GM18502 (cell line): ENCODE results near the gene PTCRA.
"Not testable (repeated sequence)": the region's sequence is repeated elsewhere in the genome, so short reads cannot be mapped to it uniquely, and the experiment has no call there.

ENCODE experiments used
- ATAC-seq: cut with Tn5 transposase; IDR thresholded peaks from one replicate; pipeline ENCODE4 v1.9.1; 2021; ENCODE audit warnings: mild to moderate bottlenecking; ENCODE audit not compliant: unreplicated experiment, poor library complexity

Gene PTCRA

GRCh38 chr6:42902429-42903263 is 13.2 kb upstream of the PTCRA start:
- ATAC-seq = not testable (repeated sequence)

DNA sequence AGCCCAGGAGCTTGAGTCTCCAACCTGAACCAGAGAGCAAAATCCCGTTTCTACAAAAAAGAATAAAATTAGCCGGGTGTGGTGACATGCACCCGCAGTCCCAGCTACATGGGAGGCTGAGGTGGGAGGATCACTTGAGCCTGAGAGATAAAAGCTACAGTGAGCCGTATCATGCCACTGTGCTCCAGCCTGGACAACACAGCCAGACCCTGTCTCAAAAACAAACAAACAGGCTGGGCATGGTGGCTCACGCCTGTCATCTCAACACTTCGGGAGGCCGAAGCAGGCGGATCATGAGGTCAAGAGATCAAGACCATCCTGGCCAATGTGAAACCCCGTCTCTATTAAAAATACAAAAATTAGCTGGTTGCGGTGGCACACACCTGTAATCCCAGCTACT is 11.4 kb upstream of the PTCRA start:
- no peak for ATAC-seq

DNA sequence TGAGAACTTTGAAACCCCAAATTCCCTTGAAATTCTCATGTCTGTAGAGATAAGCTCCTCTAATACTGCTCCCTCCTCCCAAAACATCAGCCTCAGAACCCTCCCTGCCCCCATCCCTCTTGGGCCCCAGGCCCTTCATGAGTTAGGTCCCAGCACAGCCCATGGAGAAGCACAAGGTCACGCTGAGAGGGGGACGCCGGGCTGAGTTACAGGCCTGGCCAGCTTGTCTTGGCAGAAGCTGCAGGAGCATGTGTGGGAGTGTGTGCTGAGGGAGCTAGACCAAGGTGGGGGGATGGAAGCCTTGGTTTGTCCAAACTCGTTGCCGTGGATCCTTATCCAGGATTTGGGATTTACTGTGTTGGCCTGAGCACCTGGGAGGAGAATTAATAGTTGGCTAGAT is 8.5 kb upstream of the PTCRA start:
- ATAC-seq = no peak

- ATAC-seq = no peak
These were observed 6.0 kb upstream of the PTCRA start for GRCh38 chr6:42909835-42910234.

- no peak for ATAC-seq
These were observed 4.5 kb upstream of the PTCRA start for GRCh38 chr6:42911171-42912021.

GRCh38 chr6:42914546-42914945 is 1.3 kb upstream of the PTCRA start:
- ATAC-seq = no peak

- no peak for ATAC-seq
These were observed 435 bp downstream of the PTCRA start for GRCh38 chr6:42916288-42916687.

GRCh38 chr6:42921801-42922200 is 5.9 kb downstream of the PTCRA start:
- ATAC-seq = no peak

- ATAC-seq = no peak
These were observed 7.8 kb downstream of the PTCRA start for GRCh38 chr6:42923666-42924065.

GRCh38 chr6:42925248-42925857 is 9.5 kb downstream of the PTCRA start:
- ATAC-seq = no peak

GRCh38 chr6:42928986-42929820 is 13.3 kb downstream of the PTCRA start, which contains the start of gene CNPY3:
Gene CNPY3 (plus strand): TSS chr6:42929480. CDS start chr6:42929571, 91 bp downstream.
- ATAC-seq = peak; percentile 73

- peak; percentile 58 for ATAC-seq
These were observed 14.0 kb downstream of the PTCRA start for GRCh38 chr6:42929821-42930360.

DNA sequence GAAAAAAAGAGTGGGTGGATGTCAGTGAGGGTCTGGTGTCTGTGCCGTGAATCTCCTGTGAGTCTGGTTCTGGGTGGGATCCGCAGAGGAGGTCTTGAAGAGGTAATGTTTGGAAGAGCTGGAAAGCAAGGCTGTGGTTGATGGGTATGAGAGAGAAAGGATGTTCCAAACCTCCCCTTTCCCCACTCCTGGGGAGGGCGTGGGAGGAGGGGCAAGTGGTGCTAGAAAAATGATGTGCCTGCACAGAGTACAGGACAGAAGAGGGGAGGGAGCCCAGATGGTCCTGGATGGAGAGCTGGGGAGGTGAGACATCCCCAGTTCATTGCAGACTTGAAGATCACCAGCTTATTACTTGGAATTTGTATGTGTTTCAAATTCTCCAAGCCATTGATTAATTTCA is 16.6 kb downstream of the PTCRA start:
- ATAC-seq = no peak

DNA sequence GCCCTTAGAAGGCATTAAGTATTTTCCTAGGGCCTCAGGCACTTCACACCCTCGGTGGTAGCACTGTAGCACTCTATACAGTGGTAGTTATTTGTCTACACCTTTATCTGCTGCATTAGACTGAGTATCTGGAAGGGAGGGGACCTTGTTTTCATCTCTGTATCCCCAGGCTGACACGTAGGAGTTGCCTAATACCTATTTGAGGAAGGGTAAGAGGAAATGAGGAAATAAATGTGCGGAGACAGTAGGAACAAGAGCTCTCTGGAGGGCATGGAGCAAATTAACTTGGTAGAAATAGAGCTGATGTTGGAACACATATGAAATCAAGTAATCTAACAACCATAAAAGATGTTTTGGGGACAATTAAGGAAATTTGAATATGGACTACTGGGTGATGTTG is 17.4 kb downstream of the PTCRA start:
- no peak for ATAC-seq

DNA sequence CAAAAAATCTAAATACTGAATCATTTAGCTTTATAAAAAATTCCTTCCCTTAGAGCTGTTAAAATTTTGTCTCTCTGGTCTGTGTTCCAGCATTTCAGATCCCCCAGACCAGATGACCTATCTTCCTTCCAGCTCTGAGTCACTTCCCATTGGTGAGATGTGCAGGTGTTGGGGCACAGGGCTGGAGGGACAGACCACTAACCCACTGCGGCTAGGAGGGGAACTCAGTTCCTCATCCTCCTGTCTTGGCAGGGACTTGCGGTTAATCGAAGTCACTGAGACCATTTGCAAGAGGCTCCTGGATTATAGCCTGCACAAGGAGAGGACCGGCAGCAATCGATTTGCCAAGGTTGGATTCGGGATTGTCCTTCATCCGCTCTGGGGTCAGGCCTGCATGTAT is 19.5 kb downstream of the PTCRA start:
- no peak for ATAC-seq

DNA sequence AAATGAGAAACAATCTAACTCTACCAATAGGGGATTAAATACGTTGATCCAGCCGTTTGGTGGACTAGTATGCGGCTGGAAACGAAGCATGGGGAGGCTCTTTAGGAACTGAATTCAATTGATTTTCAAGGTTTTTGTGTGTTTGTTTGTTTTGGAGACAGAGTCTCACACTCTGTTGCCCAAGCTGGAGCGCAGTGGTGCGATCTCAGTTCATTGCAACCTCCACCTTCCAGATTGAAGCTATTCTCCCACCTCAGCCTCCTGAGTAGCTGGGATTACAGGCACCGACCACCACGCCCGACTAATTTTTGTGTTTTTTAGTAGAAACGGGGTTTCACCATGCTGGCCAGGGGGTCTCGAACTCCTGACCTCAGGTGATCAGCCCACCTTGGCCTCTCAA is 20.5 kb downstream of the PTCRA start:
- no peak for ATAC-seq

DNA sequence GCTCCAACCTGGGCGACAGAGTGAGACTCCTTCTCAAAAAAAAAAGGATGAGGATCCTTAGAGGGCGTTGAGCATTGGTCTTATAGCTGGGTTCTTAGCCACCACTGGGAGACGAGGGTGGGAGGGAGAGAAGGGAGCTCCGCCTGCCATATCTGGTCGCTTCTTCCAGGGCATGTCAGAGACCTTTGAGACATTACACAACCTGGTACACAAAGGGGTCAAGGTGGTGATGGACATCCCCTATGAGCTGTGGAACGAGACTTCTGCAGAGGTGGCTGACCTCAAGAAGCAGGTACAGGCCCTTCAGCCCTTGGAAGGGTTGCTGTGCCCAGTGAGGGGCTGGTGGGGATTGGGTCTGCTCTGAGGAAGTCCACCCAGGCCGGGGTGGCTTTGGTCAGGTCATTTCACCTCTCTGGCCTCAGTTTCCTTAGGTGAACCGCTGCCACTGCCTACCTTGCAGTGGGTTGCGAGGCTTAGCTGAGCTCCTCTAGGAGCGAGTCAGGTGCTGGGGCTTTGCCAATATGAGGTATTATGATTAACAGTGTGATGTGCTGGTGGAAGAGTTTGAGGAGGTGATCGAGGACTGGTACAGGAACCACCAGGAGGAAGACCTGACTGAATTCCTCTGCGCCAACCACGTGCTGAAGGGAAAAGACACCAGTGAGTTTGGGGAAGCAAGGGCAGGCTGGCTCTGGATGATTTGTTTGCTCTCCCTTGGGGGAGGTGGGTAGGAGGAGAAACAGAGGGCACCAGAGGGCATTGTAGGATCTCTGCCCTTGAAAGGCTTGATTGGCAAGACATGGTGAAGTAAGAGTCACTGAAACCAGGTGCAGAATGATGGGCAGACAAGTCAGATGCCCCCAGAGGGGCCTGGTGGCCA is 21.9 kb downstream of the PTCRA start:
- ATAC-seq = no peak

- ATAC-seq = no peak
These were observed 22.6 kb downstream of the PTCRA start for GRCh38 chr6:42938428-42938796.
